ENCODE data around the gene SKOR2.

SKOR2 gene

GRCh38 chr18:47248115-47248603, 3.3 kb downstream of the SKOR2 start:
- Histone ChIP-seq H3K9me3 (replicated peaks; ENCODE audit: insufficient read depth, low read length) (no peaks in the 10 kb centered on the region), H3K27me3 (replicated peaks; ENCODE audit: insufficient read depth, low read length) (no peaks in the 10 kb centered on the region), H3K36me3 (replicated peaks; ENCODE audit: insufficient read depth, low read length) (no peaks in the 10 kb centered on the region), H3K4me1 (ENCODE audit: low read length) (no peaks in the 10 kb centered on the region), H3K4me3 (ENCODE audit: low read length) (no peak overlapping the region), H3K27ac (ENCODE audit: low read length) (no peak overlapping the region), H3K9ac (ENCODE audit: low read length) (no peak overlapping the region), H3K4me2 (ENCODE audit: low read depth, low read length) (no peak overlapping the region), H4K20me1 (ENCODE audit: insufficient read depth, low read length) (no peaks in the 10 kb centered on the region), H3F3A (ENCODE audit: insufficient read depth, low read length) (no peaks in the 10 kb centered on the region), H2AFZ (ENCODE audit: low read length) (no peak overlapping the region), H3K79me2 (ENCODE audit: low read length) (no peaks in the 10 kb centered on the region), H3K9me2 (replicated peaks; ENCODE audit: insufficient read depth, low read length) (no peaks in the 10 kb centered on the region)
- DNase-seq: no peak
- TF ChIP-seq EZH2 (optimal IDR thresholded peaks at IDR 0.05; ENCODE audit: low read depth, low read length) (no peak), EZH2phosphoT487 (IDR thresholded peaks at IDR 0.05; ENCODE audit: low read length) (no peak)
- TF ChIP-seq, protein P1, sequence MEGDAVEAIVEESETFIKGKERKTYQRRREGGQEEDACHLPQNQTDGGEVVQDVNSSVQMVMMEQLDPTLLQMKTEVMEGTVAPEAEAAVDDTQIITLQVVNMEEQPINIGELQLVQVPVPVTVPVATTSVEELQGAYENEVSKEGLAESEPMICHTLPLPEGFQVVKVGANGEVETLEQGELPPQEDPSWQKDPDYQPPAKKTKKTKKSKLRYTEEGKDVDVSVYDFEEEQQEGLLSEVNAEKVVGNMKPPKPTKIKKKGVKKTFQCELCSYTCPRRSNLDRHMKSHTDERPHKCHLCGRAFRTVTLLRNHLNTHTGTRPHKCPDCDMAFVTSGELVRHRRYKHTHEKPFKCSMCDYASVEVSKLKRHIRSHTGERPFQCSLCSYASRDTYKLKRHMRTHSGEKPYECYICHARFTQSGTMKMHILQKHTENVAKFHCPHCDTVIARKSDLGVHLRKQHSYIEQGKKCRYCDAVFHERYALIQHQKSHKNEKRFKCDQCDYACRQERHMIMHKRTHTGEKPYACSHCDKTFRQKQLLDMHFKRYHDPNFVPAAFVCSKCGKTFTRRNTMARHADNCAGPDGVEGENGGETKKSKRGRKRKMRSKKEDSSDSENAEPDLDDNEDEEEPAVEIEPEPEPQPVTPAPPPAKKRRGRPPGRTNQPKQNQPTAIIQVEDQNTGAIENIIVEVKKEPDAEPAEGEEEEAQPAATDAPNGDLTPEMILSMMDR (IDR thresholded peaks at IDR 0.05; ENCODE audit: low read length): no peak

- Histone ChIP-seq H3K27me3 (replicated peaks; ENCODE audit: insufficient read depth, low read length) (no peaks in the 10 kb centered on the region), H3K27ac (ENCODE audit: low read length) (no peak overlapping the region), H3K36me3 (replicated peaks; ENCODE audit: insufficient read depth, low read length) (no peaks in the 10 kb centered on the region), H3K4me2 (ENCODE audit: low read depth, low read length) (no peak overlapping the region), H3K4me3 (ENCODE audit: low read length) (no peak overlapping the region), H2AFZ (ENCODE audit: low read length) (no peak overlapping the region), H3F3A (ENCODE audit: insufficient read depth, low read length) (no peaks in the 10 kb centered on the region), H4K20me1 (ENCODE audit: insufficient read depth, low read length) (no peaks in the 10 kb centered on the region), H3K9me2 (replicated peaks; ENCODE audit: insufficient read depth, low read length) (no peaks in the 10 kb centered on the region), H3K9ac (ENCODE audit: low read length) (no peak overlapping the region), H3K4me1 (ENCODE audit: low read length) (no peaks in the 10 kb centered on the region), H3K79me2 (ENCODE audit: low read length) (no peaks in the 10 kb centered on the region), H3K9me3 (replicated peaks; ENCODE audit: insufficient read depth, low read length) (no peaks in the 10 kb centered on the region)
- TF ChIP-seq EZH2phosphoT487 (IDR thresholded peaks at IDR 0.05; ENCODE audit: low read length) (no peak), EZH2 (optimal IDR thresholded peaks at IDR 0.05; ENCODE audit: low read depth, low read length) (no peak)
- TF ChIP-seq, protein P1 (IDR thresholded peaks at IDR 0.05; ENCODE audit: low read length): no peak
- DNase-seq: no peak
These were observed 3.9 kb downstream of the SKOR2 start for GRCh38 chr18:47247416-47248114.

DNA sequence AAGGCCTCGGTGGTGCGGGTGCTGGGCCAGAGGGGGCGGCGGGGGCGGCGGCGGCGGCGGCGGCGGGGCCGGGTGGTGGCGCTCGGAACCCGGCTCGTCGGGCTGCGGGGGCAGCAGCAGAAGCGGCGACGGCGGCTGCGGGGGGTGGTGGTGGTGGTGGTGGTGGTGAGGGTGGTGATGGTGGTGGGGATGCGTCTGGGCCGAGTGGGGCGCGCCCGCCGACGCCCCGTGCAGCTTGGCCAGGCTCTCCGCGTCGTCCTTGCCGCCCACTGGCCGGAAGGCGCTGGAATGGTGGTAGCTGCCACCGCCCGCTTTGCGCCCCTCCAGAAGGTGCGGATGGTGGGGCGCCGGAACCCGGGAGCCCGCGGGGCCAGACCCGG, 4.4 kb downstream of the SKOR2 start:
- H3K36me3 ChIP-seq (replicated peaks; ENCODE audit: insufficient read depth, low read length): no peaks in the 10 kb centered on the region
- no peaks in the 10 kb centered on the region for H4K20me1 ChIP-seq (ENCODE audit: insufficient read depth, low read length)
- TF ChIP-seq EZH2 (optimal IDR thresholded peaks at IDR 0.05; ENCODE audit: low read depth, low read length) (no peak), EZH2phosphoT487 (IDR thresholded peaks at IDR 0.05; ENCODE audit: low read length) (no peak)
- TF ChIP-seq, protein P1 (IDR thresholded peaks at IDR 0.05; ENCODE audit: low read length): no peak
- no peaks in the 10 kb centered on the region for H3K27me3 ChIP-seq (replicated peaks; ENCODE audit: insufficient read depth, low read length)
- H2AFZ ChIP-seq (ENCODE audit: low read length): no peak overlapping the region
- no peak for DNase-seq
- H3K4me2 ChIP-seq (ENCODE audit: low read depth, low read length): no peak overlapping the region
- no peak overlapping the region for H3K4me3 ChIP-seq (ENCODE audit: low read length)
- H3K4me1 ChIP-seq (ENCODE audit: low read length): no peaks in the 10 kb centered on the region
- H3K9me2 ChIP-seq (replicated peaks; ENCODE audit: insufficient read depth, low read length): no peaks in the 10 kb centered on the region
- no peaks in the 10 kb centered on the region for H3K9me3 ChIP-seq (replicated peaks; ENCODE audit: insufficient read depth, low read length)
- no peak overlapping the region for H3K27ac ChIP-seq (ENCODE audit: low read length)
- H3F3A ChIP-seq (ENCODE audit: insufficient read depth, low read length): no peaks in the 10 kb centered on the region
- H3K9ac ChIP-seq (ENCODE audit: low read length): no peak overlapping the region
- no peaks in the 10 kb centered on the region for H3K79me2 ChIP-seq (ENCODE audit: low read length)

Data from MM.1S (cell line).